Peyer's patch (tissue), 4 donors: ENCODE results near the gene RAPGEF5.

Experiments
- CTCF ChIP-seq, 6 experiments: fragments of 450-650 bp in 4 of 6; fragments of 200-600 bp in 2 of 6; sonication (generic) in 1 of 6; IDR thresholded peaks; one replicate each; pipeline ENCODE4 v1.5.1; 2017 to 2019; ENCODE audit warnings: antibody characterized with exemption in 6 of 6, mild to moderate bottlenecking in 3 of 6, moderate library complexity in 1 of 6
- POLR2A ChIP-seq, 2 donors: fragments of 450-650 bp; IDR thresholded peaks; one replicate each; pipeline ENCODE4 v1.5.1; 2017; ENCODE audit warnings: antibody characterized with exemption in 2 of 2, mild to moderate bottlenecking in 2 of 2, moderate library complexity in 2 of 2

GRCh38 chr7:22262538-22262937, 94.4 kb downstream of the RAPGEF5 start:
- TF ChIP-seq CTCF (IDR thresholded peaks at IDR 0.05) (no peak), POLR2A (IDR thresholded peaks at IDR 0.05) (no peak)
